HG03066 (cell line): Measurements from ENCODE around the gene PREB.
"Not testable (repeated sequence)": the region's sequence is repeated elsewhere in the genome, so short reads cannot be mapped to it uniquely, and the experiment has no call there.

Experiments
- ATAC-seq: cut with Tn5 transposase; IDR thresholded peaks from one replicate; pipeline ENCODE4 v1.9.1; 2021; ENCODE audit warnings: low read depth; ENCODE audit not compliant: unreplicated experiment

The PREB gene

GRCh38 chr2:27127883-27128667 is 6.4 kb downstream of the PREB start:
- ATAC-seq = no peak

GRCh38 chr2:27126252-27126710 is 8.2 kb downstream of the PREB start:
- ATAC-seq = no peak

- no peak for ATAC-seq
These were observed 9.3 kb downstream of the PREB start for GRCh38 chr2:27125104-27125503.

GRCh38 chr2:27123302-27124150 is 10.9 kb downstream of the PREB start, which contains the start of gene ABHD1:
Gene ABHD1, plus strand, starts transcription at chr2:27123815. Its CDS starts 134 bp downstream, at chr2:27123949.
- no peak for ATAC-seq

- ATAC-seq = no peak
These were observed 11.6 kb downstream of the PREB start for GRCh38 chr2:27122791-27123190.

- ATAC-seq = no peak
These were observed 12.5 kb downstream of the PREB start for GRCh38 chr2:27121906-27122305.

- ATAC-seq = not testable (repeated sequence)
These were observed 15.1 kb downstream of the PREB start for GRCh38 chr2:27119330-27119670.

GRCh38 chr2:27118525-27119329 is 15.7 kb downstream of the PREB start, which contains the start of gene CGREF1:
Gene CGREF1, minus strand, starts transcription at chr2:27119128. Its CDS starts 14,762 bp downstream, at chr2:27104366.
- ATAC-seq = no peak

GRCh38 chr2:27117995-27118524 is 16.4 kb downstream of the PREB start:
- no peak for ATAC-seq

- ATAC-seq = no peak
These were observed 18.9 kb downstream of the PREB start for GRCh38 chr2:27115519-27115918.

GRCh38 chr2:27111392-27112078 is 22.9 kb downstream of the PREB start:
- not testable (repeated sequence) for ATAC-seq

GRCh38 chr2:27110603-27111352 is 23.7 kb downstream of the PREB start:
- not testable (repeated sequence) for ATAC-seq

GRCh38 chr2:27109083-27109482 is 25.4 kb downstream of the PREB start:
- no peak for ATAC-seq

- no peak for ATAC-seq
These were observed 26.2 kb downstream of the PREB start for GRCh38 chr2:27108221-27108620.

GRCh38 chr2:27105981-27106380 is 28.5 kb downstream of the PREB start:
- ATAC-seq = no peak

- ATAC-seq = no peak
These were observed 32.1 kb downstream of the PREB start for GRCh38 chr2:27102329-27102728.

GRCh38 chr2:27100036-27100435 is 34.4 kb downstream of the PREB start:
- no peak for ATAC-seq

GRCh38 chr2:27099334-27099955 is 35.0 kb downstream of the PREB start:
- no peak for ATAC-seq

- no peak for ATAC-seq
These were observed 37.1 kb downstream of the PREB start for GRCh38 chr2:27097341-27097740.
